GM18511 (cell line): ENCODE measurements around the gene TLL2.

ENCODE experiments used
- ATAC-seq: cut with Tn5 transposase; IDR thresholded peaks from one replicate; pipeline ENCODE4 v1.9.1; 2021; ENCODE audit warnings: mild to moderate bottlenecking, moderate library complexity; ENCODE audit not compliant: unreplicated experiment

TLL2 gene

GRCh38 chr10:96509017-96509641 is 4.6 kb downstream of the TLL2 start:
- ATAC-seq = no peak

- ATAC-seq = no peak
These were observed 6.7 kb downstream of the TLL2 start for GRCh38 chr10:96507044-96507443.

- no peak for ATAC-seq
These were observed 8.3 kb downstream of the TLL2 start for GRCh38 chr10:96505150-96506136.

GRCh38 chr10:96502561-96503282 is 11.0 kb downstream of the TLL2 start:
- ATAC-seq = no peak

GRCh38 chr10:96501985-96502384 is 11.7 kb downstream of the TLL2 start:
- ATAC-seq = no peak

GRCh38 chr10:96500519-96500918 is 13.2 kb downstream of the TLL2 start:
- ATAC-seq = no peak

- no peak for ATAC-seq
These were observed 13.7 kb downstream of the TLL2 start for GRCh38 chr10:96500050-96500449.

GRCh38 chr10:96497391-96497790 is 16.3 kb downstream of the TLL2 start:
- ATAC-seq = no peak

GRCh38 chr10:96496281-96496925 is 17.3 kb downstream of the TLL2 start:
- ATAC-seq = no peak

GRCh38 chr10:96495544-96495943 is 18.2 kb downstream of the TLL2 start:
- no peak for ATAC-seq

GRCh38 chr10:96494694-96495093 is 19.0 kb downstream of the TLL2 start:
- no peak for ATAC-seq

GRCh38 chr10:96493871-96494525 is 19.7 kb downstream of the TLL2 start:
- ATAC-seq = no peak

- ATAC-seq = no peak
These were observed 20.5 kb downstream of the TLL2 start for GRCh38 chr10:96493254-96493653.

GRCh38 chr10:96491303-96491702 is 22.4 kb downstream of the TLL2 start:
- no peak for ATAC-seq

GRCh38 chr10:96488161-96488935 is 25.4 kb downstream of the TLL2 start:
- ATAC-seq = no peak

GRCh38 chr10:96482815-96483588 is 30.7 kb downstream of the TLL2 start:
- ATAC-seq = no peak

GRCh38 chr10:96478355-96478754 is 35.4 kb downstream of the TLL2 start:
- ATAC-seq = no peak

- no peak for ATAC-seq
These were observed 39.9 kb downstream of the TLL2 start for GRCh38 chr10:96473866-96474265.
